ENCODE data around the gene EPB41L2.

GRCh38 chr6:131068165-131068564, 5.1 kb upstream of the EPB41L2 start:
- TF ChIP-seq CTCF (IDR thresholded peaks at IDR 0.05) (no peak), ZFX (IDR thresholded peaks at IDR 0.05; ENCODE audit: borderline replicate concordance) (no peak)
